Neural cell (in vitro differentiated cells): ENCODE data around the gene BCO2.

Experiments used
- EZH2 ChIP-seq: fragments of 200-600, 300-800 bp; shearing (Covaris generic), sonication (generic); IDR thresholded peaks from 2 replicates; pipeline ENCODE4 v1.6.1; 2014; ENCODE audit warnings: antibody characterized with exemption, low read length, borderline replicate concordance, mild to moderate bottlenecking; ENCODE audit not compliant: insufficient read depth, poor library complexity, severe bottlenecking
- POLR2AphosphoS5 ChIP-seq: IDR thresholded peaks from 2 replicates; pipeline ENCODE4 v1.6.1; 2012
- RAD21 ChIP-seq: fragments of 450-650 bp; conservative IDR thresholded peaks from 2 replicates; pipeline ENCODE4 v1.6.1; 2014; ENCODE audit warnings: antibody characterized with exemption, mild to moderate bottlenecking, moderate library complexity
- TAF1 ChIP-seq: IDR thresholded peaks from 2 replicates; pipeline ENCODE4 v1.6.1; 2012; ENCODE audit warnings: low read depth
- TF ChIP-seq, protein P1 (sequence below): fragments of 450-650 bp; IDR thresholded peaks from 2 replicates; pipeline ENCODE4 v1.5.1; 2014; ENCODE audit warnings: antibody characterized with exemption, mild to moderate bottlenecking, moderate library complexity; ENCODE audit not compliant: poor library complexity, severe bottlenecking

DNA sequence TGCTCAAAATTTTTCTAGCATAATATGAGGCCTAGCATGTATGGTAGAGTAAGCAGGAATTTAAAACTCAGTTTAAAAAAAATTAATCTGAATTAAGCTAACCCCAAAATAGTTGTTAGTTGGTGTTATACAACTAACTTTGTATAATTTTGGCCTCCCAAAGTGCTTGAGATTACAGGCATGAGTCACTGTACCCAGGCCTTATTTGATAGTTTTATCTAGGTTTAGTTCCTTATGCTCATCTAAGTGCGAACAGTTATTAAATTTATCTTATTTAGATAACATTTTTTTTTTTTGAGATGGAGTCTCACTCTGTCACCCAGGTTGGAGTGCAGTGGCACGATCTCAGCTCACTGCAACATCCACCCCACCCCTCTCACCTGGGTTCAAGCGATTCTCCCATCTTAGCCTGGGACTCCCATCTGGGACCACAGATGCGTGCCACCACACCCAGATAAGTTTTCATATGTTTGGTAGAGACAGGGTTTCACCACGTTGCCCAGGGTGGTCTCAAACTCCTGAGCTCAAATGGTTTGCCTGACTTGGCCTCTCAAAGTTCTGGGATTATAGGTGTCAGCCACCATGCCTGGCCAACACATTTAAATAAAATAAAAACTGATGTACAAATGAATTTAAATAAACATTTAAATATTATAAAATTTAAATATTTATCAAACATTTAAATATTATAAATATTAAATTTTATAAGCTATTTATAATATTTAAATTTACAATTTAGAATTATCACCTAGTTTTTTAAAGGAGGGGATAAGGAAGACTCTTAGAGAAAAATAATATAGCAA lies 19.0 kb upstream of the BCO2 start:
- TF ChIP-seq, protein P1, sequence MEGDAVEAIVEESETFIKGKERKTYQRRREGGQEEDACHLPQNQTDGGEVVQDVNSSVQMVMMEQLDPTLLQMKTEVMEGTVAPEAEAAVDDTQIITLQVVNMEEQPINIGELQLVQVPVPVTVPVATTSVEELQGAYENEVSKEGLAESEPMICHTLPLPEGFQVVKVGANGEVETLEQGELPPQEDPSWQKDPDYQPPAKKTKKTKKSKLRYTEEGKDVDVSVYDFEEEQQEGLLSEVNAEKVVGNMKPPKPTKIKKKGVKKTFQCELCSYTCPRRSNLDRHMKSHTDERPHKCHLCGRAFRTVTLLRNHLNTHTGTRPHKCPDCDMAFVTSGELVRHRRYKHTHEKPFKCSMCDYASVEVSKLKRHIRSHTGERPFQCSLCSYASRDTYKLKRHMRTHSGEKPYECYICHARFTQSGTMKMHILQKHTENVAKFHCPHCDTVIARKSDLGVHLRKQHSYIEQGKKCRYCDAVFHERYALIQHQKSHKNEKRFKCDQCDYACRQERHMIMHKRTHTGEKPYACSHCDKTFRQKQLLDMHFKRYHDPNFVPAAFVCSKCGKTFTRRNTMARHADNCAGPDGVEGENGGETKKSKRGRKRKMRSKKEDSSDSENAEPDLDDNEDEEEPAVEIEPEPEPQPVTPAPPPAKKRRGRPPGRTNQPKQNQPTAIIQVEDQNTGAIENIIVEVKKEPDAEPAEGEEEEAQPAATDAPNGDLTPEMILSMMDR, result no peak
- TF ChIP-seq TAF1 (no peak), EZH2 (no peak), RAD21 (no peak), POLR2AphosphoS5 (no peak)
